GM19193 (cell line): ENCODE results near the gene RCOR3.

Experiments
- POLR2A ChIP-seq: IDR thresholded peaks from 4 replicates; pipeline ENCODE4 v1.6.1; 2011; ENCODE audit not compliant: insufficient read depth, insufficient read length; ENCODE audit errors: extremely low read depth

The RCOR3 gene

DNA sequence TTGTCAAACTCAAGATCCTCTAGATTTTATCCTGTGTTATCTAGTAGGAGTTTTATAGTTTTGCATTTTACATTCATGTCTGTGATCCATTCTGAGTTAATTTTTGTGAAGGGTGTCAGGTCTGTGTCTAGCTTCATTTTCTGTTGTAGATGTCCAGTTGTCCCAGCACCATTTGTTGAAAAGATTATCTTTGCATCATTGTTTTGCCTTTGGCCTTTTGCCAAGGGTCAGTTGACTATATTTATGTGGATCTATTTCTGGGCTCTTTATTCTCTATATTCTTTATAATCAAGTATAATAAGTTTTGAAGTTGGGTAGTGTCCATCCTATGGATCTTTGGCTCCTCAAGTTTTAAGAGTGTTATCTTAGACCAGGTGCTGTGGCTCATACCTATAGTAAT lies 89.4 kb downstream of the RCOR3 start:
- no peak for TF ChIP-seq POLR2A

DNA sequence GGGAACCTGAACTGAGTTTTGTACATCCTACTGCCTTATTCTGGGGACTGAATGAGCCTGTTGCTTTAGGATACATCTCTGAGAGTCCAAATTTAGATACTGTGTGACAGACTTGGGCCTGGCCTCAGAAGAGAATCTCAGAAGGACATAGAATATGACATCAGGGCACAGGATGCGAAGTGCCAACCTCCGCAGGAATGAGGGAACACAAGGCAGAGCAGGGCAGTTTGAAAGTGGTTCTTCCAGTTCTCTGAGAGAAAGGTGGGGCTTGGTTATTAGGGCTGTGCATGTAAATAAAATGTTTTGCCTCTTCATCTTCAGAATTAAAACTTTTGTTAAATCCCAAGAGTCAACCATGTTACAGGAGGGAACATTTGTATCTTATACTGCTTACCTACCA lies 90.6 kb downstream of the RCOR3 start:
- TF ChIP-seq POLR2A = no peak

DNA sequence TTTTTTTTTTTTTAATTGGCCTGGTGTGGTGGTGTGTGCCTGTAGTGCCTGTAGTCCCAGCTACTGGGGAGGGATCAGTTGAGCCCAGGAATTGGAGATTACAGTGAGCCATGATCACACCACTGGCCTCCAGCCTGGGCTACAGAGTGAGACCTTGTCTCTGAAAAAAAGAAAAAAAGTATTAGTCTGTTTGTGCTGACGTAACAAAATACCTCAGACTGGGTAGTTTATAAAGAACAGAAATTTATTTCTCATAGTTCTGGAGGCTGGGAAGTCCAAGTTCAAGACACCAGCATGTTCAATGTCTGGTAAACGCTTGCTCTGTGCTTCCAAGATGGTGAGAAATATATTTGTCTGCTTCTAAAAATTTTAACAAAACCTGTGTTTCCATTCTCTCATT lies 93.3 kb downstream of the RCOR3 start:
- no peak for TF ChIP-seq POLR2A

DNA sequence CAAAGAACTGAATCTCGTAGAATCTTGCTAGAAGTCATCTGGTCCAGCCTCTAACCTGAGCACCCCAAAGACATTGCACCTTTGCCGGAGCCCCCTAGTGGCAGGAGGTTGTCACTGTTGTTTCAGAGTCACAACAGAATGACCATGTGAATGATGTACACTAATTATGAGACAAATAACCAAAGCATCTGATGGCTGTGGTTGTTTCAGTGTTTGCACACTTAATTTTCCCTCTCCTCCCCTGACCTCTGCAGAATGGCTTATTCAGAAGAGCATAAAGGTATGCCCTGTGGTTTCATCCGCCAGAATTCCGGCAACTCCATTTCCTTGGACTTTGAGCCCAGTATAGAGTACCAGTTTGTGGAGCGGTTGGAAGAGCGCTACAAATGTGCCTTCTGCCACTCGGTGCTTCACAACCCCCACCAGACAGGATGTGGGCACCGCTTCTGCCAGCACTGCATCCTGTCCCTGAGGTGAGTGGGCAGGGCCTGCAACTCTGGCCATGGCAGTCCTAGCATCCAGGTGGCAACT lies 93.9 kb downstream of the RCOR3 start:
- TF ChIP-seq POLR2A = no peak

DNA sequence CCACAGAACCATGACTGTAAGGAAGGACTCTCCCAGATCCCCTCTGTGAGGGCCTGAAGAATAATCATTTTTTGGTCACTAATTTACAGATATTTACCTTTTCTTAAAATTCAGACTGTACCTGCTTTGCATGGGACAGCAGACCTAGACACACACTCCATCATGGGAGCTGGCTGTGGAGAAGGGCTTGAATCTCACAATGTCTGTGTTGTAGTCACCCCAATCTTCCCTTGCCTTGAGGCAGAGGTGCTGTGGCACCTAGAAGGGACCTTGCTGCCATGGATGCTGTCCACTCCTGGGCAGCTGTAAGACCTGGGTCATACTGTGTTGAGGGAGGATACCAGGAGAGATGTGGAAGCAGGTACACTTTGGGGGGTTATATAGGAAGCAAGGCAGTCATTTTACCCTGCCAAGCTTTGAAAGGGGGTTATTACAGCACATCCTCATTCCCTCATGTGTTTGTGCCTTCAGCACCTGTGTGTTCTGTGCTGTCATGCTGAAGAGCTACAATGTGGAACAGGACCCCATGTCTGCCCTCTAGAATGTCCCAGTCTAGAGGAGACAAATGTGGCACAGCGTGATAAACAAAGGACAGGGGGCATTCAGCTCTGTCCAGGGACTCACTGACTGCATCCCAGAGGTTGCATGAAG lies 94.5 kb downstream of the RCOR3 start:
- no peak for TF ChIP-seq POLR2A

DNA sequence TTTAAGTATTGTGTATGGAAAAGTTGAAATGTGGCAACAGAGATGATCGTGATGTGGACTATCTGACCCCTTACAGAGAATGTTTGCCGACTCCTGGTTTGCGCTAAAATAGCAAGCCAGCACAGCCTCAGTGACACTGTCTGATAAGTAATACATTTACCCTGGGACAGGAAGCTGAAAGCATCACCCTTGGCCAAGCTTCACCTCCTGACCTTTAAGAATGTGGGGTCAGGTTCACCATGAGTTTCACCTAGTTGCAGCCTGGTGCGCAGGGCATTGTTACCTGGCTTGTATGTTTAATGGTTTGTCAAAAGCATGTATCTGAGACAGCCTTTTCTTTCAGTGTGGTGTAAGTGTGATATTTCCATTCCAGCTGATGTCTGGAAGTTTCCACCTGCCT lies 96.7 kb downstream of the RCOR3 start:
- no peak for TF ChIP-seq POLR2A

DNA sequence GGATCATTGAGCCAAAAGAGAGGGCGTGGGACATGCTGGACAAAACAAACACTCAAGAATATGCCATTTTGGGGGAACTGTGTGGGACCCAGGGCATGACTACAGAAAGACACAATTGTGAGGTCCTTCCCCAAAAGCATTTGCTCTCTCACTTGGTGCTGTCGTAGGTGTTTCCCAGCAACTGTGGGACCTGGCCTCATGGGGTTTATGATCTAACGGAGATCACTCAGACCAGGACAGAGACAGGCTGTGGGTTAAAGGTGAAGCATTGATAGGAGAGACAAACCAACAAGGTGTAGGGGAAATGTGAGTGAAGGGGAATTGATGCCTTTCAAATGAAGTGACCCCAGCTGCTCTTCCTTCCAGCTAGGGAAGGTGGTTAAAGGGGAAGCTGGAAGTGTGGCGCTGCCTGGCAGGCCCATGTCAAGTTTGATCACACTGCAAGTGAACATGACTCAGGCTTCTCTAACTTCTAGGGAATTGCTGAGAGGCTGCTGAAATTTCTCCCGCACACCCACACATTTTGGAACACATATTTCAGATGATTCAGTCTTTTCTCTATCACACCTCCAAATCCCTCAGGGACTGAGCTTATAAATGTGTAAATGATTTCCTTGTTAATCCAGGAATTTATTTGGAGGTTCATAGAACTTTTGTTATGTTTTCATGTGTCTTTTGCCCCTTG lies 97.7 kb downstream of the RCOR3 start:
- no peak for TF ChIP-seq POLR2A

DNA sequence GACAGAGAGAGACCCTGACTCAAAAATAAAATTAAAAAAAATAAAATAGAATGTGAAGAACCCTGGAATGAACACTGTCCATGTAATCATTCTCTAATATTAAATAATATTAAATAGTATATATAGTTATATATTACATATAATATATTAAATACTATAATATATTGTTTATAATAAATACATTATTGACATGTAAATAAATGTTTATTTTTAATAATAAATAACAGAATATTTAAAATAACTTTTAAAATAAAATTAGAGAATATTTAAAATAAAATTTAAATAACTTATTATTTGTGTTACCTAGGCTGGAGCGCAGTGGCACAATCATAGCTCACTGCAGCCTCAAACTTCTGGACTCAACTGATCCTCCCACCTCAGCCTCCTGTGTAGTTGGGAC lies 99.5 kb downstream of the RCOR3 start:
- TF ChIP-seq POLR2A = no peak

DNA sequence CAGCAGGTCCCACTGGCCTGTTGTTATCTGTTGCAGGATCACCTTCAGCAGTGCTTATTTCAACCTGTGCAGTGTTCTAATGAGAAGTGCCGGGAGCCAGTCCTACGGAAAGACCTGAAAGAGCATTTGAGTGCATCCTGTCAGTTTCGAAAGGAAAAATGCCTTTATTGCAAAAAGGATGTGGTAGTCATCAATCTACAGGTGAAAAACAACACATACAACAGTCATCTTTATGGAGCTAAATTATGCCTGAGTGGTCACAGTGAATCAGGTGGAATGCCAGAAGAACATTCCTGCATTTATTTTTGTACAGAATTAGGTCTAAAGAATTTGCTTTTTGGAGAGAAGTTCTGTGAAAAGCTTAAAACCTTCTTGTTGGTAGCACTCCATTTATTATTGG lies 100.7 kb downstream of the RCOR3 start:
- TF ChIP-seq POLR2A = no peak

DNA sequence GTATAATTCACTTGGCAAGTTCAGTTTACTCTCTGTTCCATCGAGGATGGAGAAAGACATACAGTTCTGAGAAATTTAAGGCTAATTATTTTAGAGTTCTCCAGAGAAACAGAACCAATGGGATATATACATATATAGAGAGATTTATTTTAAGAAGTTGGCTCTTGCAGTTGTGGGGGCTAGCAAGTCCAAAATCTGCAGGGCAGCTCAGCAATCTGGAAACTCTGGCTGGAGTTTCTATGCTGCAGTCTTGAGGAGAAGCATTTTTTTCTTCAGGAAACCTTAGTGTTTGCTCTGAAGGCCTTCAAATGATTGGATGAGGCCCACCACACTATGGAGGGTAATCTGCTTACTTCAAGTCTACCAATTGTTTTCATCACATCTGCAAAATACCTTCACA lies 102.0 kb downstream of the RCOR3 start:
- TF ChIP-seq POLR2A = no peak
